GM18505 (cell line): ENCODE measurements around the gene PLEKHH1.

Experiments
- ATAC-seq: cut with Tn5 transposase; IDR thresholded peaks from one replicate; pipeline ENCODE4 v1.9.1; 2021; ENCODE audit not compliant: unreplicated experiment
- POLR2A ChIP-seq: IDR thresholded peaks from 4 replicates; pipeline ENCODE4 v1.6.1; 2011; ENCODE audit warnings: borderline replicate concordance; ENCODE audit not compliant: insufficient read depth, insufficient read length; ENCODE audit errors: extremely low read depth

Gene PLEKHH1

DNA sequence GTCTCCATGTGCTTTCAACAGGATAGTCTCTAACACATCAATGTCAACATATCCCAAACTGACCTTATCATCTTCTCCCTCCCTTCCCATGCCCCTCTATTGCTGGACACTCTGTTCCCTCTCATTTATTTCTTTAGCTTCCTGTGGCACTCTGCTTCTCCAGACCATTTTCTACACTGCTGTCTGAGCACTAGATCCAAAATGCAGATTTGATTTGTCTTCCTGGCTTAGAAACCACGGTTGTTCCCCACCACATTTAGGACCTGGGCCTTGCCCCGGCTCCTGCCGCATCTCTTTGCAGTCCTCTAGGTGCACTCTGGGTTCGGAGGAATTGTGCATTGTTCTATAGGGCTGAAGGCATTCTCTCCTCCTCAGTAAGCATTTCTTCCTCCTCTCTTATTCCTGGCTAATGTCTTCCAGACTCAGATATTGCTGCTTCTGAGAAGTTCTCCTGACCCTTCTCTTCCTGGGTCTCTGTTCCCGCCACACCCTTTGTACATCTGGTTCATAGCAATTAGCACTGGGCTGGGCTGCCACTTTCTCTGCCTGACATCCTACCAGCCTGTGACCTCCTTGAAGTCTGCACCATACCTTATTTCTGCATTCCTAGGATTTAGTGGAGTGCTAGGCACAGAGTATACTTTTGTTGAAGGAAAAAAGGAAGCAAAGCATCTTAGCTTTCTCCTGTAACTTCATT lies 100.5 kb downstream of the PLEKHH1 start:
- ATAC-seq: no peak
- TF ChIP-seq POLR2A: no peak

GRCh38 chr14:67636361-67636919 lies 103.3 kb downstream of the PLEKHH1 start:
- TF ChIP-seq POLR2A: no peak
- no peak for ATAC-seq

GRCh38 chr14:67638642-67639041 lies 105.6 kb downstream of the PLEKHH1 start:
- no peak for ATAC-seq
- no peak for TF ChIP-seq POLR2A
